Epithelial cell of esophagus (primary cell): ENCODE results near the gene GNPTAB.
A peak's percentile ranks its signal among the peaks of the same experiment; 100 is the strongest.

Experiments used
- DNase-seq: peaks from one replicate; pipeline ENCODE4 v3.0.0; 2010; ENCODE audit warnings: low read depth
- H3K4me3 ChIP-seq: 2 replicates; pipeline ENCODE4 v1.5.1; 2011; ENCODE audit warnings: mild to moderate bottlenecking, low read length, control low read depth
- CTCF ChIP-seq: IDR thresholded peaks from 2 replicates; pipeline ENCODE4 v1.5.1; 2011; ENCODE audit warnings: low read depth, mild to moderate bottlenecking, low read length, control low read depth, inconsistent platforms; ENCODE audit not compliant: insufficient read depth; ENCODE audit errors: missing control alignments

The GNPTAB gene

GRCh38 chr12:101802486-101802885 lies 28.3 kb downstream of the GNPTAB start:
- no peak for DNase-seq
- H3K4me3 ChIP-seq, result no peak overlapping the region
- TF ChIP-seq CTCF, result no peak

- TF ChIP-seq CTCF, result no peak
- H3K4me3 ChIP-seq, result no peak overlapping the region
- DNase-seq, result no peak
Observed at GRCh38 chr12:101799774-101800173, 31.0 kb downstream of the GNPTAB start.

- no peak overlapping the region for H3K4me3 ChIP-seq
- no peak for DNase-seq
- no peak for TF ChIP-seq CTCF
Observed at GRCh38 chr12:101795786-101796185, 35.0 kb downstream of the GNPTAB start.

- TF ChIP-seq CTCF, result no peak
- DNase-seq, result no peak
- H3K4me3 ChIP-seq, result no peak overlapping the region
Observed at GRCh38 chr12:101795013-101795412, 35.7 kb downstream of the GNPTAB start.

- TF ChIP-seq CTCF, result no peak
Observed at GRCh38 chr12:101794574-101794973, 36.2 kb downstream of the GNPTAB start.

GRCh38 chr12:101793401-101793800 lies 37.4 kb downstream of the GNPTAB start:
- peak; percentile 4 for DNase-seq
- H3K4me3 ChIP-seq, result no peak overlapping the region
- no peak for TF ChIP-seq CTCF

More at GRCh38 chr12:101794574-101794973, 36.2 kb downstream of the GNPTAB start:
- H3K4me3 ChIP-seq, result no peak overlapping the region
- DNase-seq, result no peak

- TF ChIP-seq CTCF, result peak; percentile 47
- DNase-seq, result no peak
Observed at GRCh38 chr12:101792046-101792931, 38.5 kb downstream of the GNPTAB start.

More at GRCh38 chr12:101792046-101792931, 38.5 kb downstream of the GNPTAB start:
- H3K4me3 ChIP-seq, result no peak overlapping the region
